IMR-90 (cell line): ENCODE measurements around the gene RALGAPA2. TPM values are rescaled to one million over a fixed set of nuclear protein-coding genes. Genes with fewer than 3 reads are reported as not detected.

Experiments
- ATAC-seq: fragments of 200-7000 bp; cut with Tn5 transposase; 2 replicates; pipeline ENCODE4 v1.9.1; 2020; ENCODE audit warnings: low read depth, mild to moderate bottlenecking, moderate library complexity
- BruUV-seq: library from RNA; stranded (reverse); fragments of 400-500 nt; replicated peaks from 2 replicates; lab custom pipeline; 2021; lab: Mats Ljungman, UMichigan
- CTCF ChIA-PET: fragments of 300-600 bp; formaldehyde crosslinking; extraction: SDS; loops from one replicate; lab custom pipeline; 2021; ENCODE audit warnings: antibody characterized with exemption; lab: Yijun Ruan, JAX
- POLR2A ChIA-PET: fragments of 300-600 bp; sonication (Branson Sonifier 250); formaldehyde crosslinking; loops from one replicate; lab custom pipeline; 2022; ENCODE audit warnings: antibody characterized with exemption; ENCODE audit not compliant: unreplicated experiment; lab: Charles Lee
- DNase-seq: peaks from one replicate; pipeline ENCODE4 v3.0.0; 2013
- H2AFZ ChIP-seq: replicated peaks from 2 replicates; pipeline ENCODE3; 2013; ENCODE audit warnings: low read length, mild to moderate bottlenecking; ENCODE audit not compliant: poor library complexity
- H2AK5ac ChIP-seq: 2 replicates; pipeline ENCODE4 v1.6.1; 2013; ENCODE audit warnings: low read depth, low read length, inconsistent platforms
- H2AK9ac ChIP-seq: replicated peaks from 2 replicates; pipeline ENCODE3; 2013; ENCODE audit warnings: mild to moderate bottlenecking, low read depth, low read length, moderate library complexity; ENCODE audit not compliant: poor library complexity
- H2BK120ac ChIP-seq: 2 replicates; pipeline ENCODE4 v1.6.1; 2013; ENCODE audit warnings: low read depth, low read length, inconsistent platforms
- H2BK15ac ChIP-seq: 3 replicates; pipeline ENCODE4 v1.6.1; 2013; ENCODE audit warnings: low read depth, low read length, inconsistent platforms
- H2BK20ac ChIP-seq: 2 replicates; pipeline ENCODE4 v1.6.1; 2013; ENCODE audit warnings: low read depth, mild to moderate bottlenecking, inconsistent platforms, low read length, moderate library complexity
- H2BK5ac ChIP-seq: 2 replicates; pipeline ENCODE4 v1.6.1; 2013; ENCODE audit warnings: mild to moderate bottlenecking, low read depth, low read length, inconsistent platforms; ENCODE audit not compliant: poor library complexity, severe bottlenecking
- H3K14ac ChIP-seq: replicated peaks from 2 replicates; pipeline ENCODE4 v1.6.1; 2013; ENCODE audit warnings: low read depth, low read length, inconsistent platforms
- H3K18ac ChIP-seq: 2 replicates; pipeline ENCODE4 v1.6.1; 2013; ENCODE audit warnings: low read depth, low read length, control low read depth
- H3K23ac ChIP-seq: 2 replicates; pipeline ENCODE4 v1.6.1; 2013; ENCODE audit warnings: low read depth, low read length, inconsistent platforms
- H3K27ac ChIP-seq: 2 replicates; pipeline ENCODE4 v1.5.1; 2013; ENCODE audit warnings: mild to moderate bottlenecking, control low read depth, low read length; ENCODE audit not compliant: insufficient read depth
- H3K27me3 ChIP-seq: 2 replicates; pipeline ENCODE4 v1.6.1; 2013; ENCODE audit warnings: low read length; ENCODE audit not compliant: control insufficient read depth, insufficient read depth
- H3K36me3 ChIP-seq: 2 replicates; pipeline ENCODE4 v1.6.1; 2013; ENCODE audit warnings: low read length, mixed read lengths; ENCODE audit not compliant: control insufficient read depth, insufficient read depth
- H3K4ac ChIP-seq: 2 replicates; pipeline ENCODE4 v1.6.1; 2013; ENCODE audit warnings: low read depth, low read length, inconsistent platforms
- H3K4me1 ChIP-seq: 2 replicates; pipeline ENCODE4 v1.6.1; 2013; ENCODE audit warnings: low read length, mixed read lengths; ENCODE audit not compliant: control insufficient read depth, insufficient read depth
- H3K4me2 ChIP-seq: 2 replicates; pipeline ENCODE4 v1.6.1; 2013; ENCODE audit warnings: low read depth, mild to moderate bottlenecking, control low read depth, low read length, moderate library complexity
- H3K4me3 ChIP-seq: 2 replicates; pipeline ENCODE4 v1.5.1; 2013; ENCODE audit warnings: low read depth, mild to moderate bottlenecking, control low read depth, low read length, moderate library complexity; ENCODE audit not compliant: insufficient read depth
- H3K56ac ChIP-seq: 2 replicates; pipeline ENCODE4 v1.6.1; 2013; ENCODE audit warnings: low read length, inconsistent platforms; ENCODE audit not compliant: insufficient read depth; ENCODE audit errors: extremely low read depth
- H3K79me1 ChIP-seq, 2 experiments: 2 replicates each; pipeline ENCODE4 v1.6.1; 2013; ENCODE audit warnings: low read length in 2 of 2, inconsistent platforms in 1 of 2, low read depth in 1 of 2
- H3K9ac ChIP-seq: 2 replicates; pipeline ENCODE4 v1.6.1; 2013; ENCODE audit warnings: low read depth, low read length, control low read depth
- H3K9me1 ChIP-seq: 2 replicates; pipeline ENCODE4 v1.6.1; 2013; ENCODE audit warnings: low read length, inconsistent platforms; ENCODE audit not compliant: insufficient read depth
- H3K9me3 ChIP-seq: 2 replicates; pipeline ENCODE4 v1.6.1; 2013; ENCODE audit warnings: low read length; ENCODE audit not compliant: control insufficient read depth, insufficient read depth
- H4K20me1 ChIP-seq: 2 replicates; pipeline ENCODE4 v1.6.1; 2013; ENCODE audit warnings: low read length, inconsistent platforms; ENCODE audit not compliant: insufficient read depth
- H4K5ac ChIP-seq: 2 replicates; pipeline ENCODE4 v1.6.1; 2013; ENCODE audit warnings: mild to moderate bottlenecking, low read depth, low read length, control low read depth
- H4K8ac ChIP-seq, 2 experiments: 2 replicates each; pipeline ENCODE4 v1.6.1; 2013; ENCODE audit warnings: low read depth in 2 of 2, low read length in 2 of 2, control low read depth in 1 of 2, inconsistent platforms in 1 of 2
- H4K91ac ChIP-seq: 2 replicates; pipeline ENCODE4 v1.6.1; 2013; ENCODE audit warnings: low read depth, low read length, inconsistent platforms; ENCODE audit not compliant: insufficient read depth
- CHD1 ChIP-seq: IDR thresholded peaks from 2 replicates; pipeline ENCODE4 v1.6.1; 2012; ENCODE audit warnings: low read depth, low read length, improper control_type of control experiment
- MXI1 ChIP-seq: IDR thresholded peaks from 2 replicates; pipeline ENCODE4 v1.6.1; 2012; ENCODE audit warnings: low read depth, mild to moderate bottlenecking, low read length, moderate library complexity, borderline replicate concordance
- RAD21 ChIP-seq: IDR thresholded peaks from 2 replicates; pipeline ENCODE4 v1.6.1; 2012; ENCODE audit warnings: low read length, improper control_type of control experiment
- RCOR1 ChIP-seq: IDR thresholded peaks from 2 replicates; pipeline ENCODE4 v1.6.1; 2012; ENCODE audit warnings: mild to moderate bottlenecking, low read length, improper control_type of control experiment; ENCODE audit not compliant: insufficient replicate concordance
- WGBS, 2 experiments: methylation state at CpG; one replicate each; pipeline versions ENCODE4 v1.1.5 to v1.1.7; 2013; ENCODE audit warnings: missing lambda C conversion rate in 2 of 2; ENCODE audit not compliant: insufficient read length in 1 of 2; ENCODE audit errors: extremely low coverage in 2 of 2; 5-methylcytosine and 5-hydroxymethylcytosine counted together
- dilution Hi-C: fragments of 300-500 bp; cut with HindIII; formaldehyde crosslinking; loops from one replicate; pipeline ENCODE4 v1.14.3; 2018; ENCODE audit warnings: low sequenced_read_pairs; ENCODE audit not compliant: unreplicated experiment
- in situ Hi-C: fragments of 300-500 bp; cut with MboI; formaldehyde crosslinking; loops from 3 replicates; pipeline ENCODE4 v1.14.3; 2019; ENCODE audit warnings: low sequenced_read_pairs, inconsistent platforms, mixed read lengths
- intact Hi-C: fragments of 100-400 bp; cut with micrococcal nuclease; formaldehyde crosslinking; loops from 2 replicates; pipeline ENCODE4 v1.10.0; 2022
- polyA plus RNA-seq, 3 experiments: library from polyadenylated mRNA; depleted of rRNA; stranded (reverse); fragments of >200 nt; gene quantifications; 2 replicates each; pipeline ENCODE4 v1.2.3, GENCODE V29; 2012; ENCODE audit warnings: low replicate concordance in 1 of 3
- total RNA-seq: library from RNA; depleted of rRNA; stranded (reverse); fragments of >200 nt; gene quantifications from 2 replicates; pipeline ENCODE4 v1.2.3, GENCODE V29; 2012

The RALGAPA2 gene
- total and polyA plus RNA-seq, 2 of the 4 experiments (the other 2 are of a cell fraction): 1.3 to 3.9 TPM

DNA sequence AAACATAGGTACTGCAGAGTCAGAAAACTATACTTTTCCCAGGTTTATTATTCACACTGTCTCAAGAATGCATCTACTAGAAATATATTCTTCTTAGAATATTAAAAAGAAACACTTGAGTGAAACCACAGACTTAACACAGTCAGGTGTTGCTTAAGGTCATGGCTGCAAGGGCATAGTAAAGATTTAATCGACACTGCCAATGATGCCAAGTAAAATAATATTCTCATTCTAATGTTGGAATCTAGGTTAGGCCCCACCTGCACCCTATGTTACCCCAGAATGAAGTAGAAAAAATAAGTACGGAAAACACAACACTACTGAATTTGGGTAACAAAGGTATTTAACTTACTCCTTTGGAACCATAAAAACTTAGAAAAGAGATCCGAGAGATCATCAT is 155.0 kb downstream of the RALGAPA2 start:
- CTCF ChIA-PET: no interaction called here
- no peak overlapping the region for H3K9ac ChIP-seq
- BruUV-seq: no TSS peak

More for the DNA sequence above, 155.0 kb downstream of the RALGAPA2 start:
- Histone ChIP-seq H3K4me1 (no peaks in the 10 kb centered on the region), H4K5ac (no peak overlapping the region), H2AK5ac (no peak overlapping the region), H2BK5ac (no peak overlapping the region), H3K27me3 (no peaks in the 10 kb centered on the region), H3K79me1 (no peaks in the 10 kb centered on the region), H3K9me1 (no peaks in the 10 kb centered on the region; the same call in 1 of the 2 replicates), H2BK20ac (no peak overlapping the region), H2BK120ac (no peak overlapping the region), H3K56ac (no peak overlapping the region), H3K4me2 (no peak overlapping the region), H3K36me3 (no peaks in the 10 kb centered on the region), H3K4ac (no peak overlapping the region), H3K4me3 (no peak overlapping the region), H4K91ac (no peak overlapping the region), H3K18ac (no peak overlapping the region), H4K20me1 (no peaks in the 10 kb centered on the region), H2AK9ac (no peak overlapping the region), H4K8ac (no peak overlapping the region), H3K14ac (no peak overlapping the region), H2AFZ (no peak overlapping the region), H3K27ac (no peak overlapping the region), H3K23ac (no peak overlapping the region), H3K9me3 (no peaks in the 10 kb centered on the region), H2BK15ac (no peak overlapping the region)
- intact Hi-C loops: no loop called here
- no CpG with 5 or more reads among the region's 3 CpGs for WGBS, 2 experiments
- in situ Hi-C loops: no loop called here
- dilution Hi-C loops: no loop called here
- DNase-seq (no peak), ATAC-seq (no peak)
- TF ChIP-seq CHD1 (no peak), MXI1 (no peak), RCOR1 (no peak), RAD21 (no peak)
- POLR2A ChIA-PET: no interaction called here
